Measurements from ENCODE around the gene GRIN2A. TPM values are rescaled to one million over a fixed set of nuclear protein-coding genes. Genes with fewer than 3 reads are reported as not detected.

Gene GRIN2A
- total RNA-seq, 1 donor from 2014 or later = not detected

DNA sequence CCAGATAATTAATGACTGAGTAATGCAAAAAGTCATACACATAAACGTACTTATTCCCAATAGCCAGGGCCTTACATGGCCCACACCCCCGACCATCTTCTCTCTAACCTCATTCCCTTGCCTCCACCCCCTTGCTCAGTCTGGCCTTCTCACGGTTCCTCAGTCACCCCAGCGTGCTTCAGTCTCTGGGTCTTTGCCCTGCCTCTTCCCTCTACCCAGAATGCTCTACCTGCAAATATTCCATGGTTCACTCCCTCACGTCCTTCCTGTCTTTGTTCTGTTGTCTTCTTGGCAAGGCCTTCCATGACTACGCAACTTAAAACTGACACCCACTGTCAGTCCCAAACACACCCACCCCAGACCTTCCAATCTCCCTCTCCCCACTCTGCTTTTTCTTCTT, 468.3 kb downstream of the GRIN2A start:
- TF ChIP-seq, protein P1, sequence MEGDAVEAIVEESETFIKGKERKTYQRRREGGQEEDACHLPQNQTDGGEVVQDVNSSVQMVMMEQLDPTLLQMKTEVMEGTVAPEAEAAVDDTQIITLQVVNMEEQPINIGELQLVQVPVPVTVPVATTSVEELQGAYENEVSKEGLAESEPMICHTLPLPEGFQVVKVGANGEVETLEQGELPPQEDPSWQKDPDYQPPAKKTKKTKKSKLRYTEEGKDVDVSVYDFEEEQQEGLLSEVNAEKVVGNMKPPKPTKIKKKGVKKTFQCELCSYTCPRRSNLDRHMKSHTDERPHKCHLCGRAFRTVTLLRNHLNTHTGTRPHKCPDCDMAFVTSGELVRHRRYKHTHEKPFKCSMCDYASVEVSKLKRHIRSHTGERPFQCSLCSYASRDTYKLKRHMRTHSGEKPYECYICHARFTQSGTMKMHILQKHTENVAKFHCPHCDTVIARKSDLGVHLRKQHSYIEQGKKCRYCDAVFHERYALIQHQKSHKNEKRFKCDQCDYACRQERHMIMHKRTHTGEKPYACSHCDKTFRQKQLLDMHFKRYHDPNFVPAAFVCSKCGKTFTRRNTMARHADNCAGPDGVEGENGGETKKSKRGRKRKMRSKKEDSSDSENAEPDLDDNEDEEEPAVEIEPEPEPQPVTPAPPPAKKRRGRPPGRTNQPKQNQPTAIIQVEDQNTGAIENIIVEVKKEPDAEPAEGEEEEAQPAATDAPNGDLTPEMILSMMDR (conservative IDR thresholded peaks at IDR 0.05; ENCODE audit: low read depth, low read length) = no peak
- no peak overlapping the region for H3K4me3 ChIP-seq (ENCODE audit: low read depth, low read length)
- no peak for DNase-seq (ENCODE audit: low read depth)

DNA sequence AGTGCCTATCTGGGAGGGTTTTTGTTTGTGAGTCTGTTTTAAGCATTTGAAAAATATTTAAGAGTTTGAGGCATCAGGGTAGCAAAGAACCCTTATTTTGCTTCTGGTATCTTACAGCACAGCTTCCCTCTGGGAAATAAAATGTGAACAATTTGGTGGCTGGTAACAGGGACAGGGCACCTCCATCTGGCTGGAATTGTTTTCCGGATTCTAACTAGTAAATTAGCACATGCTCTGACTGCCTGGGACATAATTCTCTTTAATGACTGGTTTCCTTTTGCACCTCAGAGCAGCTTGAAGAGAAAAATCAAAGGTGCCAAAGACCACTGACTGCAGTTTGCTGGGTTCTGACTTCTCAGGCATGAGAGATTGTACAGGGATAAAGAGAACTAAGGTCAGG, 469.1 kb downstream of the GRIN2A start:
- H3K4me3 ChIP-seq (ENCODE audit: low read depth, low read length) = no peak overlapping the region
- TF ChIP-seq, protein P1 (conservative IDR thresholded peaks at IDR 0.05; ENCODE audit: low read depth, low read length) = no peak
- no peak for DNase-seq (ENCODE audit: low read depth)

DNA sequence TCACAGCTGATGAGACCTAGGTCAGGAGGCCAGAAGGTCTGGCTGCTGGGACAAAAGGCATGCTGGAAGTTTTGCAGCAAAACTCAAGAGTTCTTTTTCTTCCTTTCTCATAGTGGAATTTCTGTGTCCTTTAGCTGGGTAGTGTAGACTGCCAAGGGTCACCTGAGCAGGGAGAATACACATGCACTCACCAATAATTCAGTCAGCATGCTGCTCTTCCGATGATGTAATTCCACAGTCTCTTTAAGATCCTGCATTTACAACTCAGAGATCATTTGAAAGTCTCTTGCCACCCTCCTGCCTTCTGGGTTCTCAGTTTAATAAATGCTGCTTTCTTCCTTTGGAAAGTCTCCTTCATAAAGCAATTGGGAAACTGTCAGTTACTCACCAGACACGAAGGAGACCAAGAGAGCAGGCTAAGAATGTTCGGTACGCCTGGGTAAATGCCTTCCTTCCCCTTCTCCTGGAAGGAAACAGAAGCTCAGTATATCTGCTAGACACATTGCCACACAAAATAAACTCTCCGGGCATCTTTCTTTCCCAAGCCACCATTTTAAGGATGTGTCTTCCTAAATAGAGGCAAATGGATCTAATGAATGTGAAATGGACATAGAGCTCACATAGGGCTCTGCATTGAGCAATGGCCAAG, 473.1 kb downstream of the GRIN2A start:
- TF ChIP-seq, protein P1 (conservative IDR thresholded peaks at IDR 0.05; ENCODE audit: low read depth, low read length) = no peak
- H3K4me3 ChIP-seq (ENCODE audit: low read depth, low read length) = no peak overlapping the region

DNA sequence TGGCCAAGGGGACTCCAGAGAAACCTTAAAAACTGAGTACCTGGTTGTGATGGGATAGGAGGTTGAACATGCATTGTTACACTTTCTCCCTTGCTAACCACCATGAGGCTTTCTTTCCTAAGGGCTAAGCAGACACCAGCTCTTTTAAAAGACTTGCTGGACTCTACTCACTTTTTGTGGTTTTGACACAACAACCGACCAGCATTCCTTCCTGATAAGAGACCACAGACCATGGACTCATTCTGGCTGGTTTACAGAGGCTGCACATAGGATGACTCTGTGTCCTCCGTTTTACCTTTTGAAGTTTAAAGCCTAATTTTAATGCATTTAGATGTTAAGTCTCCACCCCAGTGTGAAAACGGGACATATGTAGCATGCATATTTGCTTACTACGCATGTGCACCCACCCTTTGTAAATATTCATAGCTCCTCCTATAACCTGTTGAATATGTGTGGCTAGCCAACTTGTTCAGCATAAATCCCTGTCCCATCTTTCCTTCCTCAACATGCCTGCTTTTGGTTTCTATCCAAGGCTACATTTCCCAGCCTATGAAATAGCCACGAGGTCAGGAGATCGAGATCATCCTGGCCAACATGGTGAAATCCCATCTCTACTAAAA, 475.9 kb downstream of the GRIN2A start:
- no peak for DNase-seq (ENCODE audit: low read depth)
- no peak overlapping the region for H3K4me3 ChIP-seq (ENCODE audit: low read depth, low read length)
- TF ChIP-seq, protein P1 (conservative IDR thresholded peaks at IDR 0.05; ENCODE audit: low read depth, low read length) = no peak

More for the DNA sequence above, 473.1 kb downstream of the GRIN2A start:
- DNase-seq (ENCODE audit: low read depth) = no peak

DNA sequence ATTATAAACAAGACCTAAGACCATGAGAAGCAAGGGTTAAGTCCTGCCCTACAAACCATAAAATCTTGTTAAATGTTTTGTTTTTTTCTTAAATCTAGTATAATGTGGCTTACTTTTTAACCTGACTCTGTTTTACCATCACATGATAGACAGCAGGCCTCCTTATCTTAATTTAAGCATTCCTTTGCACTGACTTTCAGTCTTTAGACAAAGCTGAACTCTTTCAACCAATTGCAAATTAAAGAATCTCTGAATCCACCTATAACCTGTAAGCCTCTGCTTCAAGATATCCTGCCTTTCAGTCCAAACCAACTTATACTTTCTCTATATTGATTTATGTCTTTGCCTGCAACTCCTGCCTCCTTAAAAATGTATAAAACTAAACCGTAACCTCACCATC, 478.5 kb downstream of the GRIN2A start:
- DNase-seq (ENCODE audit: low read depth) = no peak
- TF ChIP-seq, protein P1 (conservative IDR thresholded peaks at IDR 0.05; ENCODE audit: low read depth, low read length) = no peak
- H3K4me3 ChIP-seq (ENCODE audit: low read depth, low read length) = no peak overlapping the region

Other genes with a start within 250 kb of the GRIN2A start
- gene ATF7IP2, start 203.6 kb upstream of the GRIN2A start, total RNA-seq = 5.6 and 8.9 TPM in 2 replicates